GM12874 (cell line): ENCODE results near the gene MTHFD2.

Experiments
- TF ChIP-seq, protein P1 (sequence below): IDR thresholded peaks from 2 replicates; pipeline ENCODE4 v1.5.1; 2011; ENCODE audit warnings: low read depth, mild to moderate bottlenecking, control low read depth, low read length, moderate library complexity; ENCODE audit not compliant: insufficient read depth

The MTHFD2 gene

DNA sequence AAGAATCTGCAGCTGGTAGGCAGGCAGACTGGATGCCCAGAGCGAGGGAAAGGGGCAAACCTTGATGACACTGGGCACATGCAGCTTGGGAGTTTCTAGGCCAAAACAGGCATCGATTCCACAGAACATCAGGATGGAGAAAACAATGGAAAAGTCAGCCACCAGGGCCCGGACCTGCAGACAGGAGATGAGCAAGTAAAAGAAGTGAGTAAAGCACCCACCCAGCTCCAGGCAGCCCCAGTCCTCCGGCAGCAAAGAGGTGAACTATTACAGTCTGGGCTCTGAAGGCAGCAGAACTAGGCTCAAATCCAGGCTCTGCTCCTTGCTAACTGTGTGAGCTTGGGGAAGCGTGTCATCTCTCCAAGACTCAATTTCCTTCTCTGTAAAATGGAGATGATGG lies 36.6 kb downstream of the MTHFD2 start:
- TF ChIP-seq, protein P1, sequence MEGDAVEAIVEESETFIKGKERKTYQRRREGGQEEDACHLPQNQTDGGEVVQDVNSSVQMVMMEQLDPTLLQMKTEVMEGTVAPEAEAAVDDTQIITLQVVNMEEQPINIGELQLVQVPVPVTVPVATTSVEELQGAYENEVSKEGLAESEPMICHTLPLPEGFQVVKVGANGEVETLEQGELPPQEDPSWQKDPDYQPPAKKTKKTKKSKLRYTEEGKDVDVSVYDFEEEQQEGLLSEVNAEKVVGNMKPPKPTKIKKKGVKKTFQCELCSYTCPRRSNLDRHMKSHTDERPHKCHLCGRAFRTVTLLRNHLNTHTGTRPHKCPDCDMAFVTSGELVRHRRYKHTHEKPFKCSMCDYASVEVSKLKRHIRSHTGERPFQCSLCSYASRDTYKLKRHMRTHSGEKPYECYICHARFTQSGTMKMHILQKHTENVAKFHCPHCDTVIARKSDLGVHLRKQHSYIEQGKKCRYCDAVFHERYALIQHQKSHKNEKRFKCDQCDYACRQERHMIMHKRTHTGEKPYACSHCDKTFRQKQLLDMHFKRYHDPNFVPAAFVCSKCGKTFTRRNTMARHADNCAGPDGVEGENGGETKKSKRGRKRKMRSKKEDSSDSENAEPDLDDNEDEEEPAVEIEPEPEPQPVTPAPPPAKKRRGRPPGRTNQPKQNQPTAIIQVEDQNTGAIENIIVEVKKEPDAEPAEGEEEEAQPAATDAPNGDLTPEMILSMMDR: no peak

DNA sequence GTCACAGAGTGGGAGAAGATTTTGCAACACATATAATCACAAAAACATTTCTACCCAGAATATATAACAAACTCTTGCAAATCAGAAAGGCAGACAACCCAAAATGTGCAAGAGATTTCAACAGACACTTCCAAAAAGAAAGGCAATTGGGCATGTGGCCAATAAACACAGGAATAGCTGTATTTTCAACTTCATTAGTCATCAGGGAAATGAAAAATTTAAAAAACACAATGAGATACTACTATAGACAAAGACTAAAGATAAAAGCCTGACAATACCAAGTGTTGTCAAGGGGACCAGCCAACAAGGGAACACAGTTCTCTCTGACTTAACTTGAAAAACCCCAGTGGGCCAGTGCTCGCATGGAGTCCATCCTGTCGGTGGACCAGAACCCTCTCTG lies 40.5 kb downstream of the MTHFD2 start:
- TF ChIP-seq, protein P1: no peak

DNA sequence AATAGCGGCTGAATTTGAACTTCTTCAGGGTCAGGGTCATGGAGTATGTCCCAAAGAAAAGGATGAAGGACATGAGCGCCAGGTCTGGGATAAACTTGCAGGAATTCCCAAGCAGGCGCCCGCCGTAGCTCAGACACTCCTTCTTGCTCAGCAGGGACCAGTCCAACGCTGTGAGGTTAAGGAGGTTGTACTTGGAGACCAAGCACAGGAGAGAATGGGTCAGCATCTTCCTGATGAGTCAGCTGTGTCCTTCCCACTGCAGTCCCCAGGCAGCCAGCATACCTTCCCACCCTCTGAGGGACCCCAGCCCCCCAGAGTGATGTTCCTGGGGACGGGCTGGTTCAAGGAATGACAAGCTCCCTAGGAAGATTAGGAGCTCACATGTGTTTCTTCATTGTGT lies 40.9 kb downstream of the MTHFD2 start:
- TF ChIP-seq, protein P1: no peak

DNA sequence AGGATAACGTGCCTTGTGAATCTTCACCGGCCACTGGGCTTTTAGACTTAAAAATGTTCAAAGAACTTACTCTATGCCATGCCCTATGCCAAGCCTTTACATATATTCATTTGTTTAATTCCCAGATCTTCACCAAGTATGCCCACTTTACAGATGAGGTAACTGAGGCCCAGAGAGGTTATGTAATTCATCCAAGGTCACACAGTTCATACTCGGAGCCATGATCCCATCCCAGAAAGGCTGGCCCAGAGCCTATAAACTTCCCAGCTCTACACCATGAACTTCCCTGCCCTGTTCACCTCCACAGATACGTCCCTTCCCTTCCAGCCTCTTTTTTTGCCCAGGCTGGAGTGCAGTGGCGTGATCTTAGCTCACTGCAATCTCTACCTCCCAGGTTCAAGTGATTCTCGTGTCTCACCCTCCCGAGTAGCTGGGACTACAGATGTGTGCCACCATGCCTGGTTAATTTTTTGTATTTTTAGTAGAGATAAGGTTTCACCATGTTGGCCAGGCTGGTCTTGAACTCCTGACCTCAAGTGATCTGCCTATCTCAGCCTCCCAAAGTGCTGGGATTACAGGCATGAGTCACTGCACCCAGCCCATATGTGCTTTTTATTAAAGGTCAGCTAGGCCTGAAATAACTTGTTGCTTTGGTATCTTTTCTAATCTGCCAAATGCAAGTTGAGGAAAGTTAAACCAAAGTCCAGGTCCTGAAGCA lies 44.1 kb downstream of the MTHFD2 start:
- TF ChIP-seq, protein P1: no peak

DNA sequence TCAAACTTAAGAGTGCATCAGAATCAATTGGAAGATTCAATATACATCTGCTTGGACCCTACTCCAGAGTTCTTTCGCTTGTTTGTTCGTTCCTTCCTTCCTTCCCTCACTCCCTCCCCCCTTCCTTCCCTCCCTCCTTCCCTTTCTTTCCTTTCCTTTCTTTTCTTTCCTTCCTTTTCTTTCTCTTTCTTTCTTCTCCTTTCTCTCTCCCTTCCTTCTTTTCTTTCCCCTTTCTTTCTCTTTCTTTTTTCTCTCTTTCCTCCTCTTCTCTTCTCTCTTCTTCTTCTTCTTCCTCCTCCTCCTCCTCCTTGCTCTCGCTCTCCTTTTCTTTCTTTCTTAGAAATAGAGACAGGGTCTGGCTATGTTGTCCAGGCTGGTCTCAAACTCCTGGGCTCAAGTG lies 45.9 kb downstream of the MTHFD2 start:
- TF ChIP-seq, protein P1: no peak

DNA sequence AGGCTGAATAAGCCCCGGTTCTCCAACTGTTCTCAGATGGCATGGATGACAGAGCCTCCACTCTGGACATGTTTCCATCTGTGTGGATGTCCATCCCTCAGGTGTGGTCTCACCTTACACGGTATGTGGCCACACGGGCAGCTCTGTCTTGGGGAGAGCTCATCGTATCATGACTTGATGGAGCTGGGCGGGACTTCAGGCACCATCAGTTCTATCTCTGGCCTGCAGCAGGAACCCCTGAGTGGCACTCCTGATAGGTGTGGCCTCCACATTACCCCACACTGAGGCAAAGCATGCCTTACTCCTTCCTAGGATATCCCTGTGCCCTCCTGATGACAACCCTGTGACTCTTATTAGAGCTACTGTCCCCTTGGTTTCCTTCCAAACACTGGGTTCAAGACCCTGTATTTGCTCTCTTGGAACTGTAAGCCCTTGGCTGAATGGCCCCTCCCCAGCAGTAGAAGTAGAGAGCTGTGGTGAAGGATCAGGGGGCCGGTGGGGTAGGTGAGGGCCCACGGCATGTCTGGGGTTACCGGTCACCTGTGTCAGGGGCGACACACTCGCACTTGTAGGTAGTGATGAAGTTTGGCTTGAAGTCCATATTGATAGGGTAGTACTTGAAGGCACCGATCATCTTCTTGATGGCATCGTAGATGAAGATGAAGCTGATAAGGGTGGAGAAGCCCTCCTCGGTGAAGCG lies 48.2 kb downstream of the MTHFD2 start:
- TF ChIP-seq, protein P1: no peak

DNA sequence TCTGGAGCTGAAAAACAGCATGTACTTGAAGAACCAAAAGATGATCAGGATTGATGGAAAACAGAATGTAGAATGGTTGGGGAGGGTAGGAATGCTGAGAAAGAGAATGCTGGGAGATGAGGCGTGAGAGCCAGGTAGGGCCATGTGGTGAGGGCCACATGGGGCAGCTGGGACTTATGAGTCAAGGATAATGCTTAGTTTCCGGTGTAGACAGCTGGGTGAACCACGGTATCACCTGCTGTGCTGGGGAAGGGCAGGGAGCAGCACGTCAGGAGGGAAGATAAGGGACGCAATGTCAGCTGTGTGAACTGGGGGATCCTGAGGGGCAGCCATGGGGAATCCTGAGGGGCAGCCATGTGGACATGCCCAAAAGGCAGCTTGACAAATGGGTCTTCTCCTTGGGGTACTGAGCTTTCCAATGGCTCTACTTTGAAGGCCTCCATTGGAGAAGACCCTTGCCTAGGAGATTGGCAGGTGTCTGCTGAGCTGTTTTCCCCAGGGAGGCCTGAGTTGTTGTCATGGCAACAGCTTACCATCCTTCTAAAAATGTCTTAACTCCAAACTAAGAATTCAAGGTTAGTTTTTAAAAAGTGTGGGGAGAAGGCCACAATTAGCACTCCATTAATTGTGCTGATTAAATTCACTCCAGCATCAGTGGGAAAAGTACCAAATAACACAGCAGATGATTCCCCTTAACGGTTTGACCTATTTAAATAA lies 51.1 kb downstream of the MTHFD2 start:
- TF ChIP-seq, protein P1: no peak
